HFFc6 (cell line): ENCODE measurements around the gene ATXN3L. TPM values are rescaled to one million over a fixed set of nuclear protein-coding genes. Genes with fewer than 3 reads are reported as not detected.
"Not testable (repeated sequence)": the region's sequence is repeated elsewhere in the genome, so short reads cannot be mapped to it uniquely, and the experiment has no call there.

Source experiments
- DNase-seq: peaks from one replicate; pipeline ENCODE4 v3.0.0-alpha.2; 2018
- H3K27ac Mint-ChIP-seq: 2 replicates; pipeline ENCODE4 v1.8.0; 2020; ENCODE audit warnings: mild to moderate bottlenecking, mixed read lengths
- H3K27me3 Mint-ChIP-seq: 2 replicates; pipeline ENCODE4 v1.8.0; 2021; ENCODE audit warnings: mild to moderate bottlenecking, moderate library complexity, mixed read lengths; ENCODE audit not compliant: insufficient read depth
- H3K36me3 Mint-ChIP-seq: 2 replicates; pipeline ENCODE4 v1.8.0; 2021; ENCODE audit warnings: low read depth, mixed read lengths
- H3K4me1 Mint-ChIP-seq: 2 replicates; pipeline ENCODE4 v1.8.0; 2020; ENCODE audit warnings: low read depth, mixed read lengths
- H3K4me3 Mint-ChIP-seq: 2 replicates; pipeline ENCODE4 v1.8.0; 2020; ENCODE audit warnings: mild to moderate bottlenecking, moderate library complexity, mixed read lengths
- H3K9me3 Mint-ChIP-seq: 2 replicates; pipeline ENCODE4 v1.8.0; 2020; ENCODE audit warnings: mild to moderate bottlenecking, mixed read lengths
- total RNA-seq, 6 experiments: library from RNA; stranded (reverse); fragmentation: NEBNext Ultra II Directional; extraction: Animal tissue kit (Norgen Biotek cat#: 25700); gene quantifications; 2 replicates in 1 of 6; 3 replicates in 5 of 6; pipeline ENCODE4 v1.2.3, GENCODE V29; 2021
- TF ChIP-seq, protein P1 (sequence below): fragments of 200-600 bp; sonication (generic); IDR thresholded peaks from 2 replicates; pipeline ENCODE4 v1.5.0; 2021; ENCODE audit warnings: antibody characterized with exemption, mild to moderate bottlenecking

ATXN3L gene
- total RNA-seq, 6 experiments from 2014 or later: not detected

DNA sequence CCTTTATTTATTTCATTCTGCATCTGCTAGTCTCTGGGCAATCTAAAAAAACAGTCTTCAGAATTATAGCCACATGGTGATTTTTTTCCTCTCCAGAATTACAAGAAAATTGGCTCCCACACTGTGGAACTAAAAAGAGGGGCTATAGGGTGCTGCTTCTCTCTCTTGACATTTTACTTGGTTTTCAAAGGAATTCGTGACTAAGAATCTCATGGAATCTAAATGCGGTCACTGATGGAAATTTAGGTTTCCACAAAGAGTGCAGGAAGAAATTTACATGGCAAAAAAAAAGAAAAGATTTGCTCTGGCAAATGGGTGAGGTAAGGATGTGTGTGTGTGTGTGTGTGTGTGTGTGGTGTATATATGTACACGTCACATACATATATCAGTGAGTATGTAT, 10.2 kb downstream of the ATXN3L start:
- no peaks in the 10 kb centered on the region; the same call in 1 of the 2 replicates for H3K27me3 Mint-ChIP-seq
- H3K27ac Mint-ChIP-seq: no peak overlapping the region
- H3K9me3 Mint-ChIP-seq: no peaks in the 10 kb centered on the region
- H3K36me3 Mint-ChIP-seq: no peaks in the 10 kb centered on the region
- TF ChIP-seq, protein P1, sequence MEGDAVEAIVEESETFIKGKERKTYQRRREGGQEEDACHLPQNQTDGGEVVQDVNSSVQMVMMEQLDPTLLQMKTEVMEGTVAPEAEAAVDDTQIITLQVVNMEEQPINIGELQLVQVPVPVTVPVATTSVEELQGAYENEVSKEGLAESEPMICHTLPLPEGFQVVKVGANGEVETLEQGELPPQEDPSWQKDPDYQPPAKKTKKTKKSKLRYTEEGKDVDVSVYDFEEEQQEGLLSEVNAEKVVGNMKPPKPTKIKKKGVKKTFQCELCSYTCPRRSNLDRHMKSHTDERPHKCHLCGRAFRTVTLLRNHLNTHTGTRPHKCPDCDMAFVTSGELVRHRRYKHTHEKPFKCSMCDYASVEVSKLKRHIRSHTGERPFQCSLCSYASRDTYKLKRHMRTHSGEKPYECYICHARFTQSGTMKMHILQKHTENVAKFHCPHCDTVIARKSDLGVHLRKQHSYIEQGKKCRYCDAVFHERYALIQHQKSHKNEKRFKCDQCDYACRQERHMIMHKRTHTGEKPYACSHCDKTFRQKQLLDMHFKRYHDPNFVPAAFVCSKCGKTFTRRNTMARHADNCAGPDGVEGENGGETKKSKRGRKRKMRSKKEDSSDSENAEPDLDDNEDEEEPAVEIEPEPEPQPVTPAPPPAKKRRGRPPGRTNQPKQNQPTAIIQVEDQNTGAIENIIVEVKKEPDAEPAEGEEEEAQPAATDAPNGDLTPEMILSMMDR: no peak
- no peak overlapping the region for H3K4me3 Mint-ChIP-seq
- no peaks in the 10 kb centered on the region for H3K4me1 Mint-ChIP-seq
- no peak for DNase-seq

DNA sequence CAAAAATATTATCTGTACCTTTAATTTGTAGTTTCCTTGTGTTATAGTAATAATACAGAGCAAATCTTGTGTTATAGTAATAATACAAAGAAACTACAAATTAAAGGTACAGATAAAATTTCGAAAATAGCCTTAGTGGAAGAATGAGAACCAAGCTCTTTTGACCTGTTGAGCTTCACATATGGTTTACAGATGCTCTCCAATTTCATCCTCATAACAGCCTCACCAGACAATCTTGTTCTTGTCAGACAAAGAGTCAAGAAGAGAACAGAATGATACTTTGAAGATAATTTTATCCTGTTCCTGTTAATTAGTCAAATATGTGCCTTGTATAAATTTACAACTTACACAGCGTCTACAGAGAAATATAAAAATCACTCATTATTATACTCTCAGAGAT, 12.8 kb downstream of the ATXN3L start:
- Mint-ChIP-seq H3K4me3 (no peak overlapping the region), H3K4me1 (peaks cover 16% of the 10 kb centered on the region), H3K9me3 (0 out of 2 replicates have a peak, but pooled peaks cover 7% of the 10 kb centered on the region), H3K36me3 (peaks cover 7% of the 10 kb centered on the region), H3K27ac (no peak overlapping the region), H3K27me3 (no peaks in the 10 kb centered on the region; the same call in 1 of the 2 replicates)
- TF ChIP-seq, protein P1: no peak
- DNase-seq: no peak

DNA sequence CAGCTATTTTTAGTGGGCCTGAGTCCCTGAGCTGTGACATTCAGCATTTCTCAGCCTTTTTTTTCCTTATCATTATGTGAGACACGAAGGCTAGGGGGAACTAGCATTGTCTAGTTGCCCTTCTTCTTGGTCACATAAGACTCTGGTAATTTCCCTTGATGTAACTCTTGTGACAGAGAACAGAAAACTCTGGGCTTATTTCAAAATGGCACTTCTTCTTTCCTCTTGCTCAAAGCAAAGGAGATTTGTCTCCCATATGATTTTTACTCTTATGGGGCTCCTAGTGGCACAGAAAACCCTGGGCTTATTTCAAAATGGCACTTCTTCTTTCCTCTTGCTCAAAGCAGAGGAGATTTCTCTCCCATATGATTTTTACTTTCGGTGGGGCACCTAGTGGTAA, 14.7 kb downstream of the ATXN3L start:
- Mint-ChIP-seq H3K27me3 (no peaks in the 10 kb centered on the region; the same call in 1 of the 2 replicates), H3K9me3 (0 out of 2 replicates have a peak, but pooled peaks cover 7% of the 10 kb centered on the region), H3K27ac (no peak overlapping the region), H3K4me1 (peaks cover 24% of the 10 kb centered on the region), H3K36me3 (peaks cover 7% of the 10 kb centered on the region), H3K4me3 (no peak overlapping the region)
- TF ChIP-seq, protein P1: no peak
- no peak for DNase-seq

DNA sequence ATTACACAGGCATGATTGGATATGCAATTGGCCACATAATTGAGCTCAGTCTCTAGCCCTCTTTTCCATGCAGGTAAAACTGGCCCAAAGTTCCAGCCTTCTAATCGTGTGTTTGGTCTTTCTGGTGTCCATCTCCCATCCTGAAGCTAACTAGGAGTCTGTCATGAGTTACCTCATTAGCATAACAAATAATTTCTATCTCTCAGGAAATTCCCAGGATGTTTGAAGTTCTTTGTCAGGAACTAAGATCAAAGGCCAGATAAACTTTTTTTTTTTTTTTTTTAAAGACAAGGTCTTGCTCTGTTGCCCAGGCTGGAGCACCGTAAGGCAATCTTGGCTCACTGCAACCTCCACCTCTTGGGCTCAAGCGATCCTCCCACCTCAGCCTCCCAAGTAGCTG, 15.8 kb downstream of the ATXN3L start:
- Mint-ChIP-seq H3K36me3 (peaks cover 7% of the 10 kb centered on the region), H3K9me3 (0 out of 2 replicates have a peak, but pooled peaks cover 7% of the 10 kb centered on the region), H3K27me3 (peaks cover 2% of the 10 kb centered on the region; the same call in 1 of the 2 replicates), H3K27ac (no peak overlapping the region), H3K4me3 (no peak overlapping the region), H3K4me1 (peaks cover 31% of the 10 kb centered on the region)
- no peak for DNase-seq
- TF ChIP-seq, protein P1: no peak

DNA sequence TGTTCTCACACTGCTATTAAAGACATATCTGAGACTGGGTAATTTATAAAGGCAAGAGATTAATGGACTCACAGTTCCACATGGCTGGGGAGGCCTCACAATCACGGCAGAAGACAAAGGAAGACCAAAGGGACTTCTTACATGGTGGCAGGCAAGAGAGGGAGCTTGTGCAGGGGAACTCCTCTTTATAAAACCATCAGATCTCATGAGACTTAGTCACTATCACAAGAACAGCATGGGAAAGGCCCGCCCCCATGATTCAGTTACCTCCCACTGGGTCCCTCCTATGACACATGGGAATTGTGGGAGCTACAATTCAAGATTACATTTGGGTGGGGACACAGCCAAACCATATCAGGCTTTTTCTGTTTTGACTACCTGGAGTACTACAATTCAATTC, 16.6 kb downstream of the ATXN3L start:
- H3K9me3 Mint-ChIP-seq, H3K36me3 Mint-ChIP-seq, H3K27ac Mint-ChIP-seq, H3K27me3 Mint-ChIP-seq, H3K4me3 Mint-ChIP-seq, DNase-seq: not testable (repeated sequence)
- H3K4me1 Mint-ChIP-seq: peaks cover 31% of the 10 kb centered on the region

DNA sequence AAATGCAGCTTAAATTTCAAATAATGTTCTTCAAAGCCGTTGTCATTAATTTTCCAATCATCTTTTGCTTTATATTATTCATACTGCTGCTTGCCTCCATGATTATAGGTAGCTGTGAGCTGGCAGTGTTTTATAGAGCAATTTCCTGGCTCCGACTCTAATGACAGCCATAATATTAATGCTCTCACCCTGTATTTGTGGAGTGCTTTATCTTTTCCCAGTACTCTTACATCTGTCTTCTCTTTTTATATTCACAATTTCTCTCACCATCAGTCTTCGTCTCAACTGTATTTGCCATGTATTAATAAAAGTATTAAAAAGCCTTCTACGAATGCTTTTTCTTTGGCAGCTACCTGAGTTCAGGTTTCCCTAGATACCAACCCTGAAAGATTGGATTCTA, 21.0 kb downstream of the ATXN3L start:
- peaks cover 7% of the 10 kb centered on the region for H3K36me3 Mint-ChIP-seq
- H3K9me3 Mint-ChIP-seq: 0 out of 2 replicates have a peak, but pooled peaks cover 7% of the 10 kb centered on the region
- H3K4me3 Mint-ChIP-seq: no peak overlapping the region
- TF ChIP-seq, protein P1: no peak
- H3K27ac Mint-ChIP-seq: no peak overlapping the region
- H3K4me1 Mint-ChIP-seq: peaks cover 29% of the 10 kb centered on the region
- DNase-seq: no peak
- peaks cover 2% of the 10 kb centered on the region; the same call in 1 of the 2 replicates for H3K27me3 Mint-ChIP-seq
